ENCODE data around the gene P2RX5. TPM values are rescaled to one million over a fixed set of nuclear protein-coding genes. Genes with fewer than 3 reads are reported as not detected.

P2RX5 gene
- total and polyA plus RNA-seq, 10 of the 15 experiments (the other 5 are each of a cell fraction or from before 2014, with no cell fraction given): 6.9 to 28.8 (median 19.5) TPM

DNA sequence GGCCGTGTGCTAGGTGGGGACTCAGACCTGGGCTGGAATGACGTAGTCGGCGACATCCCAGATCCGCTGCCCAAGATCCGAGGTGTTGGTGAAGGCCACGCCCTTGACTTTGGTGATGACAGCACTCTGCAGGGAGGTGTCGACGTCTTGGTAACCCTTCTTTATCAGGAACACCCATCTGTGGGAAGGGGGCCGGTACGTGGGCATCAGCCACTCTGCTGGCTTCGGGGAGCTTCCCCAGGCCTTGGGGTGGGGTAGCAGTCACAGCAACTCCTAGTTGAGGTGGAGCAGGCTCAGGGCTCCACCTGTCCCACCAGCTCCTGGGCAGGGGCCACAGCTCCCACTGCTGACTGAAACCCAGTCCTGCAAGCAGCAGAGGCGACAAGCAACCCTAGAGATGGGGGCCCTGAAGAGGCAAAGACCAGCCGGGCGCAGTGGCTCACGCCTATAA, 4.3 kb downstream of the P2RX5 start:
- Histone ChIP-seq H3K9me3 (replicated peaks; ENCODE audit: control insufficient read depth, insufficient read depth, low read length) (no peaks in the 10 kb centered on the region; the same call in 2 of the 3 replicates), H3K27me3 (replicated peaks in 1 of 2; ENCODE audit: control insufficient read depth in 2 of 2, insufficient read depth in 2 of 2, low read length in 1 of 2) (no peaks in the 10 kb centered on the region), H3K4me1 (ENCODE audit: control insufficient read depth, insufficient read depth, low read length) (peaks cover 30% of the 10 kb centered on the region), H4K20me1 (ENCODE audit: control insufficient read depth, insufficient read depth) (no peaks in the 10 kb centered on the region), H3K9ac (ENCODE audit: control insufficient read depth, insufficient read depth, low read length) (no peak overlapping the region), H3K4me3 (no peak overlapping the region), H3K27ac (ENCODE audit: control insufficient read depth, insufficient read depth) (no peak overlapping the region), H3K4me2 (ENCODE audit: control insufficient read depth, insufficient read depth) (no peak overlapping the region), H3K79me2 (ENCODE audit: control insufficient read depth, insufficient read depth, low read length) (peaks cover 13% of the 10 kb centered on the region), H2AFZ (ENCODE audit: control insufficient read depth, low read depth, low read length) (no peak overlapping the region), H3K36me3 (ENCODE audit: control insufficient read depth in 2 of 2, insufficient read depth in 2 of 2, low read length in 1 of 2) (no peaks in the 10 kb centered on the region; a peak in 1 of 4 replicates)
- no TSS peak for BruUV-seq (replicated peaks)
- TF ChIP-seq TCF12 (IDR thresholded peaks at IDR 0.05; ENCODE audit: low read depth, low read length) (no peak), ZSCAN29 (IDR thresholded peaks at IDR 0.05) (no peak), NRF1 (conservative IDR thresholded peaks at IDR 0.05; ENCODE audit: low read depth, low read length) (no peak), BMI1 (IDR thresholded peaks at IDR 0.05; ENCODE audit: borderline replicate concordance) (no peak), CHD2 (IDR thresholded peaks at IDR 0.05; ENCODE audit: borderline replicate concordance, low read depth, low read length) (no peak), SMAD1 (IDR thresholded peaks at IDR 0.05; ENCODE audit: low read depth, partially characterized antibody) (no peak), RAD21 (IDR thresholded peaks at IDR 0.05; ENCODE audit: insufficient read depth, low read depth, low read length) (peak; percentile 27; the same call in 1 of the 2 replicates), NFIC (IDR thresholded peaks at IDR 0.05; ENCODE audit: low read depth, low read length) (no peak), NFYB (IDR thresholded peaks at IDR 0.05; ENCODE audit: insufficient read depth, low read depth, low read length) (no peak)
- TF ChIP-seq, protein P1, sequence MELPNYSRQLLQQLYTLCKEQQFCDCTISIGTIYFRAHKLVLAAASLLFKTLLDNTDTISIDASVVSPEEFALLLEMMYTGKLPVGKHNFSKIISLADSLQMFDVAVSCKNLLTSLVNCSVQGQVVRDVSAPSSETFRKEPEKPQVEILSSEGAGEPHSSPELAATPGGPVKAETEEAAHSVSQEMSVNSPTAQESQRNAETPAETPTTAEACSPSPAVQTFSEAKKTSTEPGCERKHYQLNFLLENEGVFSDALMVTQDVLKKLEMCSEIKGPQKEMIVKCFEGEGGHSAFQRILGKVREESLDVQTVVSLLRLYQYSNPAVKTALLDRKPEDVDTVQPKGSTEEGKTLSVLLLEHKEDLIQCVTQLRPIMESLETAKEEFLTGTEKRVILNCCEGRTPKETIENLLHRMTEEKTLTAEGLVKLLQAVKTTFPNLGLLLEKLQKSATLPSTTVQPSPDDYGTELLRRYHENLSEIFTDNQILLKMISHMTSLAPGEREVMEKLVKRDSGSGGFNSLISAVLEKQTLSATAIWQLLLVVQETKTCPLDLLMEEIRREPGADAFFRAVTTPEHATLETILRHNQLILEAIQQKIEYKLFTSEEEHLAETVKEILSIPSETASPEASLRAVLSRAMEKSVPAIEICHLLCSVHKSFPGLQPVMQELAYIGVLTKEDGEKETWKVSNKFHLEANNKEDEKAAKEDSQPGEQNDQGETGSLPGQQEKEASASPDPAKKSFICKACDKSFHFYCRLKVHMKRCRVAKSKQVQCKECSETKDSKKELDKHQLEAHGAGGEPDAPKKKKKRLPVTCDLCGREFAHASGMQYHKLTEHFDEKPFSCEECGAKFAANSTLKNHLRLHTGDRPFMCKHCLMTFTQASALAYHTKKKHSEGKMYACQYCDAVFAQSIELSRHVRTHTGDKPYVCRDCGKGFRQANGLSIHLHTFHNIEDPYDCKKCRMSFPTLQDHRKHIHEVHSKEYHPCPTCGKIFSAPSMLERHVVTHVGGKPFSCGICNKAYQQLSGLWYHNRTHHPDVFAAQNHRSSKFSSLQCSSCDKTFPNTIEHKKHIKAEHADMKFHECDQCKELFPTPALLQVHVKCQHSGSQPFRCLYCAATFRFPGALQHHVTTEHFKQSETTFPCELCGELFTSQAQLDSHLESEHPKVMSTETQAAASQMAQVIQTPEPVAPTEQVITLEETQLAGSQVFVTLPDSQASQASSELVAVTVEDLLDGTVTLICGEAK (IDR thresholded peaks at IDR 0.05; ENCODE audit: borderline replicate concordance): no peak
- TF ChIP-seq, protein P2, sequence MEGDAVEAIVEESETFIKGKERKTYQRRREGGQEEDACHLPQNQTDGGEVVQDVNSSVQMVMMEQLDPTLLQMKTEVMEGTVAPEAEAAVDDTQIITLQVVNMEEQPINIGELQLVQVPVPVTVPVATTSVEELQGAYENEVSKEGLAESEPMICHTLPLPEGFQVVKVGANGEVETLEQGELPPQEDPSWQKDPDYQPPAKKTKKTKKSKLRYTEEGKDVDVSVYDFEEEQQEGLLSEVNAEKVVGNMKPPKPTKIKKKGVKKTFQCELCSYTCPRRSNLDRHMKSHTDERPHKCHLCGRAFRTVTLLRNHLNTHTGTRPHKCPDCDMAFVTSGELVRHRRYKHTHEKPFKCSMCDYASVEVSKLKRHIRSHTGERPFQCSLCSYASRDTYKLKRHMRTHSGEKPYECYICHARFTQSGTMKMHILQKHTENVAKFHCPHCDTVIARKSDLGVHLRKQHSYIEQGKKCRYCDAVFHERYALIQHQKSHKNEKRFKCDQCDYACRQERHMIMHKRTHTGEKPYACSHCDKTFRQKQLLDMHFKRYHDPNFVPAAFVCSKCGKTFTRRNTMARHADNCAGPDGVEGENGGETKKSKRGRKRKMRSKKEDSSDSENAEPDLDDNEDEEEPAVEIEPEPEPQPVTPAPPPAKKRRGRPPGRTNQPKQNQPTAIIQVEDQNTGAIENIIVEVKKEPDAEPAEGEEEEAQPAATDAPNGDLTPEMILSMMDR (IDR thresholded peaks at IDR 0.05 in 2 of 3, conservative IDR thresholded peaks at IDR 0.05 in 1 of 3; ENCODE audit: control insufficient read depth in 2 of 3, extremely low read depth in 1 of 3, insufficient read depth in 1 of 3, low read depth in 3 of 3, low read length in 3 of 3): peak; percentile 11 to 46 (median 21); a peak in 4 of 6 replicates
- TF ChIP-seq, protein P3, sequence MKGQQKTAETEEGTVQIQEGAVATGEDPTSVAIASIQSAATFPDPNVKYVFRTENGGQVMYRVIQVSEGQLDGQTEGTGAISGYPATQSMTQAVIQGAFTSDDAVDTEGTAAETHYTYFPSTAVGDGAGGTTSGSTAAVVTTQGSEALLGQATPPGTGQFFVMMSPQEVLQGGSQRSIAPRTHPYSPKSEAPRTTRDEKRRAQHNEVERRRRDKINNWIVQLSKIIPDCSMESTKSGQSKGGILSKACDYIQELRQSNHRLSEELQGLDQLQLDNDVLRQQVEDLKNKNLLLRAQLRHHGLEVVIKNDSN (IDR thresholded peaks at IDR 0.05; ENCODE audit: borderline replicate concordance, extremely low read length, insufficient read depth, low read depth, low read length): no peak
- ChIA-PET POLR2A (no interaction called here), SMC1A (ENCODE audit: uncharacterized antibody, unreplicated experiment) (interaction anchor here (1.7 kb wide), 1 partner anchor 19 kb away, joined by 3 read pairs; no protein-coding TSS in a partner anchor), CTCF (interaction anchor here (1.0 to 2.5 kb wide), 4 partner anchors 14 to 89 kb away, joined by 3 to 7 read pairs (median 4); no protein-coding TSS in a partner anchor), RAD21 (ENCODE audit: unreplicated experiment) (no interaction called here)
- no peak for ATAC-seq
- intact Hi-C loops (cut with micrococcal nuclease; ENCODE audit: unreplicated experiment): loop anchor here (2.0 to 5.0 kb wide), 2 partner anchors 36 to 105 kb away; no protein-coding TSS in a partner anchor
- 93% methylated on average over 14 of the region's 16 CpGs for WGBS (ENCODE audit: insufficient coverage, insufficient replicate concordance, low lambda C conversion rate, missing lambda C conversion rate)
- peak; percentile 41 for FAIRE-seq
- in situ Hi-C loops (cut with MboI): no loop called here
- no peak for DNase-seq (ENCODE audit: low read depth, low spot score)
